ENCODE results near the gene LHFPL6.

- TF ChIP-seq CTCF (IDR thresholded peaks at IDR 0.05 in 2 of 3, conservative IDR thresholded peaks at IDR 0.05 in 1 of 3; ENCODE audit: insufficient read depth in 2 of 3, low read depth in 1 of 3, low read length in 3 of 3) = no peak
- TF ChIP-seq ASH1L (IDR thresholded peaks at IDR 0.05; ENCODE audit: borderline replicate concordance, low read depth, partially characterized antibody) = no peak
- TF ChIP-seq ZNF589 (CRISPR knock-in tag; IDR thresholded peaks at IDR 0.05; ENCODE audit: low read depth) = no peak
- TF ChIP-seq MAFK (IDR thresholded peaks at IDR 0.05; ENCODE audit: low read length) = no peak
- no peak for TF ChIP-seq EP300 (IDR thresholded peaks at IDR 0.05; ENCODE audit: low read length)
- TF ChIP-seq SMAD1 (IDR thresholded peaks at IDR 0.05; ENCODE audit: low read depth, low read length, partially characterized antibody) = no peak
- TF ChIP-seq CBX5 (IDR thresholded peaks at IDR 0.05; ENCODE audit: borderline replicate concordance, low read depth) = no peak
Observed at GRCh38 chr13:39499604-39500003, 103.4 kb downstream of the LHFPL6 start.
